Measurements from ENCODE around the gene PPP1R14B.
A peak's percentile ranks its signal among the peaks of the same experiment; 100 is the strongest.

PPP1R14B gene

DNA sequence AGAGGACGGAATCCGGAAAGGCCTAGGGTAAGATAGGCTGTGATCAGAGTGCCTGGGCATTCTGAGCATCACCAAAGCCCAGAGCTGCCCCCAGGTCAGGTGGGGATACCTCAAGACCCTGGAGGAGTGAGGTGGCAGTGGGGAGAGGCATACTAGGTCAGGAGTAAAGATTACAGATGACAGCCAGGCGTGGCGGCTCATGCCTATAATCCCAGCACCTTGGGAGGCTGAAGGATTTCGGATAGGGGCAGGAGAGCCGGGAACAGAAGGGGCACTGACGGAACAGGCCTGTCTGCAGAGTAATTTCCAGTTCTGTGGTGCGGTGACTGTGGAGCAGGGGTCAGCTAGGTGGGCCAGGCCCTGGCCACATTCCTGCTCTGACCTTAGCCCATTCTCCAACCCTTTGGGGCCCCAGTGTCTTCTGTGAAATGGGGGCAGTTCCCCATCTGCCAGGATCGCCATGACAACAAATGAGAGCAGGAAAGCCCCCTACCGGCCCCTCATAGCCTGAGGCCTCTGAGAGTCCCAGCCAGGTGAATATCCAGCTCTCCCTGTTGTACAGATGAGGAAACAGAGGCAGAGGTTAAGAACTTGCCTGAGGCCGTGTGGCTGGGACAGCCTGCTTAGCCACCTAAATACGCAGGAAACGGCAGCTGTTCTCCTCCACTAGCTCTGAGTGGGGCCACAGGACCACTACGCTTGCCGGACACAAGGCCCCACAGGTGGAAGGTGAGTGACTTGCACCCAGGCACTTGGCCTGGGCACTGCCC is 28.5 kb upstream of the PPP1R14B start:
- ChIA-PET CTCF (interaction anchor here (0.9 to 15.3 kb wide), 3 partner anchors 25 to 57 kb away, joined by 3 to 164 read pairs (median 3); partner anchors contain the start of genes CATSPERZ, ESRRA and PLCB3), POLR2A (no interaction called here)
- TF ChIP-seq, protein P1, sequence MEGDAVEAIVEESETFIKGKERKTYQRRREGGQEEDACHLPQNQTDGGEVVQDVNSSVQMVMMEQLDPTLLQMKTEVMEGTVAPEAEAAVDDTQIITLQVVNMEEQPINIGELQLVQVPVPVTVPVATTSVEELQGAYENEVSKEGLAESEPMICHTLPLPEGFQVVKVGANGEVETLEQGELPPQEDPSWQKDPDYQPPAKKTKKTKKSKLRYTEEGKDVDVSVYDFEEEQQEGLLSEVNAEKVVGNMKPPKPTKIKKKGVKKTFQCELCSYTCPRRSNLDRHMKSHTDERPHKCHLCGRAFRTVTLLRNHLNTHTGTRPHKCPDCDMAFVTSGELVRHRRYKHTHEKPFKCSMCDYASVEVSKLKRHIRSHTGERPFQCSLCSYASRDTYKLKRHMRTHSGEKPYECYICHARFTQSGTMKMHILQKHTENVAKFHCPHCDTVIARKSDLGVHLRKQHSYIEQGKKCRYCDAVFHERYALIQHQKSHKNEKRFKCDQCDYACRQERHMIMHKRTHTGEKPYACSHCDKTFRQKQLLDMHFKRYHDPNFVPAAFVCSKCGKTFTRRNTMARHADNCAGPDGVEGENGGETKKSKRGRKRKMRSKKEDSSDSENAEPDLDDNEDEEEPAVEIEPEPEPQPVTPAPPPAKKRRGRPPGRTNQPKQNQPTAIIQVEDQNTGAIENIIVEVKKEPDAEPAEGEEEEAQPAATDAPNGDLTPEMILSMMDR (IDR thresholded peaks at IDR 0.05; ENCODE audit: control extremely low read depth, extremely low read depth, low read depth, missing control alignments): no peak
- DNase-seq (ENCODE audit: extremely low spot score): no peak

DNA sequence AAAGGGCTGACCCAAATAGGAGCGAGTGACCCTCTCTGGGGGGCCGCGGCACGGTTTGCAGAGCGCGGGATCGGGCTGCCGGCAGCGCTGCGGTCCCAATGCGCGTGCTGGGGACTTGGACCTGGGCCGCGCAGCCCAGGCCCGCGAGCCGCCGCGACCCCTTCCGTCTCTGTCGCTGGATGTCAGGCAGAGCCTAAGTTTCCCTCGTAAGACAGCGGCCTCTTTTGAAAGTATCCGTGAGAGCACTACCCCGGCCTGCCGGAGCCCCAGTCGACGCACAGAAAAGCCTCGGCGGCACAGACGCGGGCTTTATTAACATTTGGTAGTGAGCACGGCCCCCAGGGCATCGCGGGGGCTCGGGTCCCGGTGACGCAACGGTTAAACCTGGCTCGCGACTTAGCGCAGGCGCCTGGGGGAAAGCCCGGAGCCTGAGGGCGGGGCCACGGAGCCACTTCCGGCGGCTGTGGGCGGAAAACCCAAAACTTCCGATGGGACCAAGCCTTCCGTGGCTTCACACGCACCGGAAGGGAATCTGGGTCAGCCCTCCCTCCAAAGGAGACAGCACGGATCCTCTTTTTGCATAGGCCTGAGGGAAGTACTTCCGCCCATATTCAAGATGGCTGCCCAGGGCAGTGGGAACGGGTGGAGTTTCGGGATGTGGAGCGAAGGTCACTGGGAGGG is 22.9 kb upstream of the PPP1R14B start:
- TF ChIP-seq, protein P1 (IDR thresholded peaks at IDR 0.05; ENCODE audit: control extremely low read depth, extremely low read depth, low read depth, missing control alignments): no peak
- POLR2A ChIA-PET: interaction anchor here (0.9 to 2.2 kb wide), 6 partner anchors 15 to 63 kb away, joined by 4 to 8 read pairs (median 6); partner anchors contain the start of genes BAD, FERMT3, FKBP2 and PRDX5
- peak; percentile 91 for DNase-seq (ENCODE audit: extremely low spot score)
- CTCF ChIA-PET: interaction anchor here (0.6 to 15.3 kb wide), 6 partner anchors 19 to 65 kb away, joined by 3 to 164 read pairs (median 14); partner anchors contain the start of genes CATSPERZ, ESRRA, FERMT3 and NUDT22

DNA sequence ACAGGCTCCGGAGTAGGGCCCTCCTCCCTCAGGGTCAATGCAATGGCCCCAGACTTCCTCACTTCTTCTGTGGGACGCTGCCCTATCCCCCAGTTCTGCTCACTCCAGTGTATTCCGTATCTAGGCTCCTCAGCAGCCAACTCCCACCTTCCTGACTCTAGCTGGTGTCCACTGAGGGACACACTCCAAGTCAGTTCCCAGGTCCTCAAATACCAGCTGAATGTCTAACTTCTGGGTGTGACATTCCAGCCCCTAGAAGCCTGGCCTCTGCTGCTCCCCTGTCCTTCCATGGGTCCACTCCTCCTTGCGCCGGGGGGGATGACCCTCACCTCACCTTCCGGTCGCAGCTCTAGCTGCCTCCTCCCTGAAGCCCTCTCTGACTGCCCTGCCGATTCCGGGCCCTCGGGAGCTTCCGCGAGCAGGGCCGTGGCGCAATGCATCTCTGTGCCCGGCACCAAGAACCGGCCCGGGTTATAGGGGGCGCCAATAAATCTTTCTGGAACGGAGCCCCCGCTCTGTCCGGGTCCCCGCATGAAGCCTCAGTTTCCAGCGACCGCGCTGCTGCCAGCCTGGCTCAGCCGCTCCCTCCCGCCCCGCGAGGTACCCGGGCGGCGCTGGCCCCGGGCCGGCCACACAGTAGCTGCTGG is 22.3 kb upstream of the PPP1R14B start:
- POLR2A ChIA-PET: interaction anchor here (0.8 to 2.2 kb wide), 6 partner anchors 10 to 63 kb away, joined by 4 to 8 read pairs (median 6); partner anchors contain the start of genes BAD, FERMT3 and FKBP2
- CTCF ChIA-PET: interaction anchor here (0.7 to 15.3 kb wide), 8 partner anchors 13 to 64 kb away, joined by 3 to 164 read pairs (median 4); partner anchors contain the start of genes CATSPERZ, ESRRA, FERMT3 and NUDT22
- DNase-seq (ENCODE audit: extremely low spot score): peak; percentile 52
- TF ChIP-seq, protein P1 (IDR thresholded peaks at IDR 0.05; ENCODE audit: control extremely low read depth, extremely low read depth, low read depth, missing control alignments): no peak

DNA sequence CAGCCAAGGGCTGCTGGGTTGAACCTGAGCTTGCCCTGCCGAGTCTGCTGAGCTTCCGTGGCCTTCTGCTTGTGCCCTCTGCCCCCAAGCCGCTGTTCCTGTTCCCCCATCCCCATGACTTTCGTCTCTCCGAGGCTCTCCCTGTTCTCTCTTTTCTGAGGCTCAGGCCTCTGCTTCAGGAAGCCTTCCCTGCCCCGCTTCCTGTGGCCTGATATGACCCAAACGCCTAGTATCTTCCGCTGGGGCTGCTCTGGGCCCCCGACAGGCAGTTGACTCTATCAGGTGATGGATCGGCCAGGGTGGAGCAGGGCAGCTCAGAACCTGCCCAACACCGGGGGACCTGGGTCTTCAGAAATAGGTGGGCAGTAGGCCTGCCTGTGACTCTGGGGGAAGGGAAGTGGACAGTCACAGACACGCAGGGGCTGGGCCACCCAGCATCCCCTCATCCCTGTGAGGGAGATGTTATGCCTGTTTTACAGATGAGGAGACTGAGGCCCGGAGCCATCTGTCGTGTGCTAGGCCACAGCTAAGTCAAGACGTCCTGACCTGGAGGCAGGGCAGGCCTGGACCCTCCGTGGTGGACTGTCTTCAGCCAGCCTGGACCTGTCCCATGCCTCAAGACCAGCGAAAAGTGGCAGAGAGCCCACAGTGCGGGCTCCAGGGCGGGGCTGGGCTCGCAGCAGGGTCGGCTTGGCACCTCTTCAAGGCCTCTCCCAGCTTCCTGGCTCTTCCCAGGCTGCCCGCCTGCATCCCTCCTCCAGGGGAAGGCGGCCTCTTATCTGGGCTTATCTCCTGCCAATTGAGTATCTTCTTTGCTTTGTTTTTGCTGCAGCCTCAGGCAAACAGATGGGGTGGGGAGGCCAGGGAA is 21.5 kb upstream of the PPP1R14B start:
- CTCF ChIA-PET: interaction anchor here (0.7 to 15.3 kb wide), 9 partner anchors 13 to 64 kb away, joined by 3 to 164 read pairs (median 4); partner anchors contain the start of genes CATSPERZ, ESRRA, FERMT3 and PLCB3
- TF ChIP-seq, protein P1 (IDR thresholded peaks at IDR 0.05; ENCODE audit: control extremely low read depth, extremely low read depth, low read depth, missing control alignments): no peak
- DNase-seq (ENCODE audit: extremely low spot score): no peak
- POLR2A ChIA-PET: interaction anchor here (0.6 to 2.2 kb wide), 9 partner anchors 9 to 83 kb away, joined by 3 to 8 read pairs (median 5); partner anchors contain the start of genes BAD, FERMT3 and FKBP2

DNA sequence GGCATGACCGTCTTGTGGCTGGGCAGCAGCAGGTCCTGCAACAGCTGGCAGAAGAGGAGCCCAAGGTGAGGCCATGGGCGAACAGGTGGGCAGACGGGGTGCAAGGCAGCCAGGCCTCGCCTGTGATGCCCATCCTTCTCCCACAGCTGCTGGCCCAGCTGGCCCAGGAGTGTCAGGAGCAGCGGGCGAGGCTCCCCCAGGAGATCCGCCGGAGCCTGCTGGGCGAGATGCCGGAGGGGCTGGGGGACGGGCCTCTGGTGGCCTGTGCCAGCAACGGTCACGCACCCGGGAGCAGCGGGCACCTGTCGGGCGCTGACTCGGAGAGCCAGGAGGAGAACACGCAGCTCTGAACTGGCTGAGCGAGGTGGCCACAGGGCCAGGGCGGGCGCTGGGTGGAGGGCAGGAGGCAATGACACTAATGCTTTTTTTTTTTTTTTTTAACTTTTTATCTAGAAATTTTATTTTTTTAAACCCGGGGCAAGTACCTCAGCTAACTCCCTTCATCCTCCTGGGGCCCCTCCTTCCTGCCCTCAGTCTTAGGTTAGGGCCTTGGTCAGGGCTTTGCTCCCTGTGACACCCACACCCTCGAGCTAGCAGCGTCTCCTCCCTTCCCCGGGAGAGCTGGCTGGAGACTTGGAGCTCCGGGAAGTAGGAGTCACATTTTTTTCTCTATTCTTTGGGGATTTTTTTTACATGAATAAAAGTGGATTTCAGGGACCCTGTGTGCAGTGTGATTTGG is 20.6 kb upstream of the PPP1R14B start:
- ChIA-PET CTCF (interaction anchor here (1.2 to 15.3 kb wide), 5 partner anchors 17 to 62 kb away, joined by 3 to 164 read pairs (median 23); partner anchors contain the start of genes CATSPERZ, ESRRA, FERMT3 and PLCB3), POLR2A (interaction anchor here (0.6 to 1.0 kb wide), 4 partner anchors 11 to 520 kb away, joined by 3 to 6 read pairs (median 5); no protein-coding TSS in a partner anchor)
- DNase-seq (ENCODE audit: extremely low spot score): no peak
- TF ChIP-seq, protein P1 (IDR thresholded peaks at IDR 0.05; ENCODE audit: control extremely low read depth, extremely low read depth, low read depth, missing control alignments): no peak
